ENCODE measurements around the gene ATP8A1.

The ATP8A1 gene

GRCh38 chr4:42570221-42570620 lies 86.7 kb downstream of the ATP8A1 start:
- DNase-seq (ENCODE audit: low spot score): no peak

GRCh38 chr4:42568610-42569207 lies 88.2 kb downstream of the ATP8A1 start:
- DNase-seq (ENCODE audit: low spot score): peak; percentile 58

- DNase-seq (ENCODE audit: low spot score): no peak
Measured at GRCh38 chr4:42566835-42567234, 90.1 kb downstream of the ATP8A1 start.

- DNase-seq (ENCODE audit: low spot score): no peak
Measured at GRCh38 chr4:42562016-42562415, 94.9 kb downstream of the ATP8A1 start.

GRCh38 chr4:42561031-42561430 lies 95.9 kb downstream of the ATP8A1 start:
- no peak for DNase-seq (ENCODE audit: low spot score)

GRCh38 chr4:42560467-42560861 lies 96.4 kb downstream of the ATP8A1 start:
- DNase-seq (ENCODE audit: low spot score): no peak

- no peak for DNase-seq (ENCODE audit: low spot score)
Measured at GRCh38 chr4:42558156-42558555, 98.7 kb downstream of the ATP8A1 start.

GRCh38 chr4:42555828-42556227 lies 101.1 kb downstream of the ATP8A1 start:
- DNase-seq (ENCODE audit: low spot score): no peak

- DNase-seq (ENCODE audit: low spot score): no peak
Measured at GRCh38 chr4:42554072-42554471, 102.8 kb downstream of the ATP8A1 start.

GRCh38 chr4:42549896-42550295 lies 107.0 kb downstream of the ATP8A1 start:
- DNase-seq (ENCODE audit: low spot score): no peak

- no peak for DNase-seq (ENCODE audit: low spot score)
Measured at GRCh38 chr4:42547805-42548204, 109.1 kb downstream of the ATP8A1 start.

GRCh38 chr4:42543762-42544161 lies 113.1 kb downstream of the ATP8A1 start:
- no peak for DNase-seq (ENCODE audit: low spot score)

GRCh38 chr4:42543126-42543525 lies 113.8 kb downstream of the ATP8A1 start:
- no peak for DNase-seq (ENCODE audit: low spot score)

GRCh38 chr4:42541647-42542046 lies 115.3 kb downstream of the ATP8A1 start:
- no peak for DNase-seq (ENCODE audit: low spot score)

- DNase-seq (ENCODE audit: low spot score): no peak
Measured at GRCh38 chr4:42533042-42533441, 123.9 kb downstream of the ATP8A1 start.

- no peak for DNase-seq (ENCODE audit: low spot score)
Measured at GRCh38 chr4:42531341-42532030, 125.4 kb downstream of the ATP8A1 start.

- DNase-seq (ENCODE audit: low spot score): no peak
Measured at GRCh38 chr4:42523066-42523718, 133.7 kb downstream of the ATP8A1 start.

GRCh38 chr4:42519803-42520417 lies 137.0 kb downstream of the ATP8A1 start:
- peak; percentile 22 for DNase-seq (ENCODE audit: low spot score)

- no peak for DNase-seq (ENCODE audit: low spot score)
Measured at GRCh38 chr4:42515156-42515884, 141.6 kb downstream of the ATP8A1 start.

- no peak for DNase-seq (ENCODE audit: low spot score)
Measured at GRCh38 chr4:42513748-42514492, 143.0 kb downstream of the ATP8A1 start.

GRCh38 chr4:42512226-42512625 lies 144.7 kb downstream of the ATP8A1 start:
- no peak for DNase-seq (ENCODE audit: low spot score)

- no peak for DNase-seq (ENCODE audit: low spot score)
Measured at GRCh38 chr4:42510225-42510624, 146.7 kb downstream of the ATP8A1 start.
